ENCODE data around the gene LRFN2.

LRFN2 gene

GRCh38 chr6:40477246-40478126 is 109.7 kb downstream of the LRFN2 start:
- DNase-seq (ENCODE audit: low read depth, low spot score): no peak

GRCh38 chr6:40476673-40477072 is 110.5 kb downstream of the LRFN2 start:
- no peak for DNase-seq (ENCODE audit: low read depth, low spot score)

GRCh38 chr6:40474937-40475336 is 112.2 kb downstream of the LRFN2 start:
- DNase-seq (ENCODE audit: low read depth, low spot score): no peak

GRCh38 chr6:40473026-40473425 is 114.1 kb downstream of the LRFN2 start:
- no peak for DNase-seq (ENCODE audit: low read depth, low spot score)

GRCh38 chr6:40472353-40472752 is 114.8 kb downstream of the LRFN2 start:
- DNase-seq (ENCODE audit: low read depth, low spot score): no peak

GRCh38 chr6:40471243-40471642 is 115.9 kb downstream of the LRFN2 start:
- no peak for DNase-seq (ENCODE audit: low read depth, low spot score)

- DNase-seq (ENCODE audit: low read depth, low spot score): no peak
Measured at GRCh38 chr6:40469323-40469722, 117.8 kb downstream of the LRFN2 start.

- no peak for DNase-seq (ENCODE audit: low read depth, low spot score)
Measured at GRCh38 chr6:40466986-40467539, 120.1 kb downstream of the LRFN2 start.

GRCh38 chr6:40461643-40462042 is 125.5 kb downstream of the LRFN2 start:
- no peak for DNase-seq (ENCODE audit: low read depth, low spot score)

GRCh38 chr6:40460380-40460779 is 126.8 kb downstream of the LRFN2 start:
- no peak for DNase-seq (ENCODE audit: low read depth, low spot score)

GRCh38 chr6:40457261-40457660 is 129.9 kb downstream of the LRFN2 start:
- DNase-seq (ENCODE audit: low read depth, low spot score): no peak

- DNase-seq (ENCODE audit: low read depth, low spot score): no peak
Measured at GRCh38 chr6:40456390-40457013, 130.7 kb downstream of the LRFN2 start.

- no peak for DNase-seq (ENCODE audit: low read depth, low spot score)
Measured at GRCh38 chr6:40455686-40456389, 131.3 kb downstream of the LRFN2 start.

GRCh38 chr6:40450483-40450882 is 136.7 kb downstream of the LRFN2 start:
- DNase-seq (ENCODE audit: low read depth, low spot score): no peak

GRCh38 chr6:40444811-40445210 is 142.4 kb downstream of the LRFN2 start:
- DNase-seq (ENCODE audit: low read depth, low spot score): no peak

GRCh38 chr6:40444312-40444711 is 142.9 kb downstream of the LRFN2 start:
- no peak for DNase-seq (ENCODE audit: low read depth, low spot score)

GRCh38 chr6:40443842-40444241 is 143.3 kb downstream of the LRFN2 start:
- no peak for DNase-seq (ENCODE audit: low read depth, low spot score)

- no peak for DNase-seq (ENCODE audit: low read depth, low spot score)
Measured at GRCh38 chr6:40442591-40442990, 144.6 kb downstream of the LRFN2 start.

- DNase-seq (ENCODE audit: low read depth, low spot score): no peak
Measured at GRCh38 chr6:40441150-40441549, 146.0 kb downstream of the LRFN2 start.

GRCh38 chr6:40440053-40440452 is 147.1 kb downstream of the LRFN2 start:
- DNase-seq (ENCODE audit: low read depth, low spot score): no peak

- DNase-seq (ENCODE audit: low read depth, low spot score): no peak
Measured at GRCh38 chr6:40439026-40439800, 148.0 kb downstream of the LRFN2 start.

Data from activated naive CD8-positive, alpha-beta T cell treated with anti-CD3 and anti-CD28 coated beads, Interleukin-2, amount 50 U/mL, for 16 hours (primary cell).